HG03135 (cell line): Measurements from ENCODE around the gene KRTAP4-7.
"Not testable (repeated sequence)": the region's sequence is repeated elsewhere in the genome, so short reads cannot be mapped to it uniquely, and the experiment has no call there.

Source experiments
- ATAC-seq: cut with Tn5 transposase; IDR thresholded peaks from one replicate; pipeline ENCODE4 v1.9.1; 2021; ENCODE audit warnings: mild to moderate bottlenecking, moderate library complexity; ENCODE audit not compliant: unreplicated experiment

The KRTAP4-7 gene

GRCh38 chr17:41065016-41065689 is 18.8 kb upstream of the KRTAP4-7 start:
- ATAC-seq = not testable (repeated sequence)

- ATAC-seq = no peak
Observed at GRCh38 chr17:41065829-41066624, 17.9 kb upstream of the KRTAP4-7 start, which contains the start of gene KRTAP2-4. KRTAP2-4 (minus strand) TSS chr17:41065879; CDS start chr17:41065845, 34 bp downstream.

GRCh38 chr17:41067281-41067680 is 16.7 kb upstream of the KRTAP4-7 start:
- ATAC-seq = no peak

GRCh38 chr17:41069031-41069430 is 14.9 kb upstream of the KRTAP4-7 start:
- ATAC-seq = no peak

GRCh38 chr17:41071606-41072360 is 12.2 kb upstream of the KRTAP4-7 start:
- ATAC-seq = no peak

- no peak for ATAC-seq
Observed at GRCh38 chr17:41073676-41074075, 10.3 kb upstream of the KRTAP4-7 start.

GRCh38 chr17:41076788-41077187 is 7.2 kb upstream of the KRTAP4-7 start:
- ATAC-seq = no peak

- ATAC-seq = no peak
Observed at GRCh38 chr17:41082626-41083025, 1.3 kb upstream of the KRTAP4-7 start.

- not testable (repeated sequence) for ATAC-seq
Observed at GRCh38 chr17:41083427-41083826, 523 bp upstream of the KRTAP4-7 start.

- ATAC-seq = not testable (repeated sequence)
Observed at GRCh38 chr17:41088760-41089352, 4.9 kb downstream of the KRTAP4-7 start.

GRCh38 chr17:41096055-41096454 is 12.1 kb downstream of the KRTAP4-7 start:
- ATAC-seq = no peak

- ATAC-seq = no peak
Observed at GRCh38 chr17:41098042-41098441, 14.1 kb downstream of the KRTAP4-7 start, which contains the start of gene KRTAP4-8. KRTAP4-8 (minus strand) TSS chr17:41098142; CDS start chr17:41098084, 58 bp downstream.

GRCh38 chr17:41098481-41098880 is 14.5 kb downstream of the KRTAP4-7 start:
- ATAC-seq = no peak

GRCh38 chr17:41099682-41100480 is 15.9 kb downstream of the KRTAP4-7 start:
- ATAC-seq = not testable (repeated sequence)

GRCh38 chr17:41101586-41102259 is 17.8 kb downstream of the KRTAP4-7 start, which contains the start of gene KRTAP4-16:
KRTAP4-16 (minus strand) TSS chr17:41102209; CDS start chr17:41102209, 0 bp downstream.
- no peak for ATAC-seq

GRCh38 chr17:41103896-41104295 is 19.9 kb downstream of the KRTAP4-7 start:
- ATAC-seq = no peak

- not testable (repeated sequence) for ATAC-seq
Observed at GRCh38 chr17:41104386-41105038, 20.6 kb downstream of the KRTAP4-7 start.

GRCh38 chr17:41105347-41105746 is 21.4 kb downstream of the KRTAP4-7 start, which contains the start of gene KRTAP4-9:
KRTAP4-9 (plus strand) TSS chr17:41105389; CDS start chr17:41105389, 0 bp downstream.
- not testable (repeated sequence) for ATAC-seq
